OCI-LY3 (cell line): ENCODE data around the gene BTBD8.

Source experiments
- H2AFZ ChIP-seq: fragments of 200-600, 300-600 bp; shearing (Covaris generic); 2 replicates; pipeline ENCODE4 v1.6.0; 2014; ENCODE audit warnings: antibody characterized with exemption, low read depth, low read length
- H3K27ac ChIP-seq: fragments of 200-600, 300-600 bp; sonication (generic); 2 replicates; pipeline ENCODE4 v1.5.1; 2014; ENCODE audit warnings: mild to moderate bottlenecking, low read length, moderate library complexity, mixed read lengths
- H3K27me3 ChIP-seq: fragments of 200-600, 300-600 bp; sonication (generic); 2 replicates; pipeline ENCODE4 v1.6.1; 2014; ENCODE audit warnings: low read depth, low read length, mixed read lengths
- H3K36me3 ChIP-seq: fragments of 200-600, 300-600 bp; sonication (generic); replicated peaks from 2 replicates; pipeline ENCODE3; 2014; ENCODE audit warnings: low read depth, low read length, mixed read lengths
- H3K4me1 ChIP-seq: fragments of 300-600, 200-600 bp; sonication (generic); 2 replicates; pipeline ENCODE4 v1.6.1; 2014; ENCODE audit warnings: low read length, mixed read lengths
- H3K4me2 ChIP-seq: fragments of 200-600, 300-600 bp; sonication (generic); 2 replicates; pipeline ENCODE4 v1.6.1; 2014; ENCODE audit warnings: low read length, mixed read lengths
- H3K4me3 ChIP-seq: fragments of 300-600, 200-600 bp; sonication (generic); 2 replicates; pipeline ENCODE4 v1.5.1; 2014; ENCODE audit warnings: antibody characterized with exemption, mild to moderate bottlenecking, low read length, moderate library complexity
- H3K79me2 ChIP-seq: fragments of 300-600, 200-600 bp; shearing (Covaris generic); 2 replicates; pipeline ENCODE4 v1.6.1; 2014; ENCODE audit warnings: mild to moderate bottlenecking, low read length, mixed read lengths
- H3K9ac ChIP-seq: fragments of 300-600, 200-600 bp; shearing (Covaris generic); 2 replicates; pipeline ENCODE4 v1.6.0; 2014; ENCODE audit warnings: mild to moderate bottlenecking, low read length, moderate library complexity
- H3K9me3 ChIP-seq: fragments of 200-600, 300-600 bp; shearing (Covaris generic); 2 replicates; pipeline ENCODE4 v1.6.1; 2014; ENCODE audit warnings: low read length, mixed read lengths; ENCODE audit not compliant: insufficient read depth
- H4K20me1 ChIP-seq: fragments of 200-600, 300-600 bp; sonication (generic); 2 replicates; pipeline ENCODE4 v1.6.1; 2016; ENCODE audit warnings: low read length, mixed read lengths; ENCODE audit not compliant: insufficient read depth
- EZH2phosphoT487 ChIP-seq: fragments of 200-600 bp; shearing (Covaris generic); IDR thresholded peaks from 2 replicates; pipeline ENCODE4 v1.6.1; 2018; ENCODE audit warnings: antibody characterized with exemption, mixed run types, low read depth
- TF ChIP-seq, protein P1 (sequence below): fragments of 200-600, 300-600 bp; sonication (generic); IDR thresholded peaks from 2 replicates; pipeline ENCODE4 v1.5.1; 2014; ENCODE audit warnings: antibody characterized with exemption, low read length, low read depth

The BTBD8 gene

DNA sequence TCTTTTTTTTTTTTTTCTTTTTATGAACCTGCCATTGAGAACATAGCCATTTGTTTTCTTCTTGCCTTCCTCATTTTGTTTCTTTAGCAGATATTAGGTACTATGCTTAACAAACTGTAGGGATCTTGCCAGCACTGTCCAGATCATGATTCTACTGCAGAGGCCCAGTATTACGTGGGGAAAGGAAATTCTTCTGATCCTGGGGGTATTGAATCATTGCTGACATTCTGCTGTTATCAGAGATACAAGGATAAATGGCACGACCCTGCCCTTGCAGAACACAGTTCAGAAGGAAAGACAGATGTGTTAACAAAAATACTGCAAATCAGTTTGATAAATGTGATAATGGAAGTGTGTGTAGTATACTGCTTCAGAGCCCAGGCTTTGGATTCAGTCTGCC, 56.2 kb downstream of the BTBD8 start:
- no peaks in the 10 kb centered on the region for H3K27me3 ChIP-seq
- H3K9me3 ChIP-seq: no peaks in the 10 kb centered on the region
- no peaks in the 10 kb centered on the region for H4K20me1 ChIP-seq
- H3K36me3 ChIP-seq: no peaks in the 10 kb centered on the region
- no peak overlapping the region for H3K4me3 ChIP-seq
- TF ChIP-seq EZH2phosphoT487: no peak
- TF ChIP-seq, protein P1, sequence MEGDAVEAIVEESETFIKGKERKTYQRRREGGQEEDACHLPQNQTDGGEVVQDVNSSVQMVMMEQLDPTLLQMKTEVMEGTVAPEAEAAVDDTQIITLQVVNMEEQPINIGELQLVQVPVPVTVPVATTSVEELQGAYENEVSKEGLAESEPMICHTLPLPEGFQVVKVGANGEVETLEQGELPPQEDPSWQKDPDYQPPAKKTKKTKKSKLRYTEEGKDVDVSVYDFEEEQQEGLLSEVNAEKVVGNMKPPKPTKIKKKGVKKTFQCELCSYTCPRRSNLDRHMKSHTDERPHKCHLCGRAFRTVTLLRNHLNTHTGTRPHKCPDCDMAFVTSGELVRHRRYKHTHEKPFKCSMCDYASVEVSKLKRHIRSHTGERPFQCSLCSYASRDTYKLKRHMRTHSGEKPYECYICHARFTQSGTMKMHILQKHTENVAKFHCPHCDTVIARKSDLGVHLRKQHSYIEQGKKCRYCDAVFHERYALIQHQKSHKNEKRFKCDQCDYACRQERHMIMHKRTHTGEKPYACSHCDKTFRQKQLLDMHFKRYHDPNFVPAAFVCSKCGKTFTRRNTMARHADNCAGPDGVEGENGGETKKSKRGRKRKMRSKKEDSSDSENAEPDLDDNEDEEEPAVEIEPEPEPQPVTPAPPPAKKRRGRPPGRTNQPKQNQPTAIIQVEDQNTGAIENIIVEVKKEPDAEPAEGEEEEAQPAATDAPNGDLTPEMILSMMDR: no peak
- H3K4me2 ChIP-seq: no peak overlapping the region
- H3K4me1 ChIP-seq: no peaks in the 10 kb centered on the region
- H3K9ac ChIP-seq: no peak overlapping the region
- H3K27ac ChIP-seq: no peak overlapping the region
- H2AFZ ChIP-seq: no peak overlapping the region
- H3K79me2 ChIP-seq: no peaks in the 10 kb centered on the region

DNA sequence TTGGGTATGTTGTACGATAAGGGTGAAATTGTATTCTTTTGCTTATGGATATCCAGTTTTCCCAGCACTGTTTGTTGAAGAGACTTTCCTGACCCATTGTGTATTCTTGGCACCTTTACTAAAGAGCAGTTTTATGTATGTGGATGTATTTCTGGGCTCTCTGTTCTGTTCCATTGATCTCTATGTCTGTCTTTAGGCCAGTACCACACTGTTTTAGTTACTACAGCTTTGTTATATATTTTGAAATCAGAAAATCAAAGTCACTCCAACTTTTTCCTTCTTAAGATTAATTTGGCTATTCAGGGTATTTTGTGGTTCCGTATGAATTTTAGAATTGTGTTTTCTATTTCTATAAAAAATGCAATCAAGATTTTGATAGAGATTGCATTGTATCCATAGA, 74.8 kb downstream of the BTBD8 start:
- no peak overlapping the region for H3K27ac ChIP-seq
- no peaks in the 10 kb centered on the region for H3K9me3 ChIP-seq
- no peaks in the 10 kb centered on the region for H4K20me1 ChIP-seq
- H3K4me2 ChIP-seq: no peak overlapping the region
- no peak overlapping the region for H2AFZ ChIP-seq
- H3K9ac ChIP-seq: no peak overlapping the region
- TF ChIP-seq EZH2phosphoT487: no peak
- TF ChIP-seq, protein P1: no peak
- no peaks in the 10 kb centered on the region for H3K36me3 ChIP-seq
- H3K4me1 ChIP-seq: no peaks in the 10 kb centered on the region
- no peak overlapping the region for H3K4me3 ChIP-seq
- H3K27me3 ChIP-seq: no peaks in the 10 kb centered on the region
- no peaks in the 10 kb centered on the region for H3K79me2 ChIP-seq

DNA sequence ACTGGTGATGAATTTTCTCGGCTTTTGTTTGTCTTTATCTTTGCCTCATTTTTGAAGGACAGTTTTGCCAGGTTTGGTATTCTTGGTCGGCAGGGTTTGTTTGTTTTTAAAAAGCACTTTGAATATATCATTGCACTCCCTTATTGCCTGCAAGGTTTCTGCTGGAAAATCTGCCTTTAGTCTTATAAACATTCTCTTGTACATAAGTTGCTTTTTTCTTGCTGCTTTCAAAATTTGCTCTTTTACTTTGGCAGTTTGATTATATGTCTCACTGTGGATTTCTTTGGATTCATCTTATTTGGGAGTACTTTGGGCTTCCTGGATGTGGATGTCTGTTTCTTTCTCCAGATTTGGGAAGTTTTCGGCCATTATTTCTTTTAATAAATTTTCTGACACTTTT, 79.4 kb downstream of the BTBD8 start:
- Histone ChIP-seq H4K20me1 (no peaks in the 10 kb centered on the region), H3K4me2 (no peak overlapping the region), H3K79me2 (no peaks in the 10 kb centered on the region), H3K27me3 (no peaks in the 10 kb centered on the region), H3K9ac (no peak overlapping the region), H2AFZ (no peak overlapping the region), H3K4me1 (no peaks in the 10 kb centered on the region), H3K9me3 (no peaks in the 10 kb centered on the region), H3K36me3 (no peaks in the 10 kb centered on the region), H3K4me3 (no peak overlapping the region), H3K27ac (no peak overlapping the region)
- TF ChIP-seq EZH2phosphoT487: no peak
- TF ChIP-seq, protein P1: no peak

DNA sequence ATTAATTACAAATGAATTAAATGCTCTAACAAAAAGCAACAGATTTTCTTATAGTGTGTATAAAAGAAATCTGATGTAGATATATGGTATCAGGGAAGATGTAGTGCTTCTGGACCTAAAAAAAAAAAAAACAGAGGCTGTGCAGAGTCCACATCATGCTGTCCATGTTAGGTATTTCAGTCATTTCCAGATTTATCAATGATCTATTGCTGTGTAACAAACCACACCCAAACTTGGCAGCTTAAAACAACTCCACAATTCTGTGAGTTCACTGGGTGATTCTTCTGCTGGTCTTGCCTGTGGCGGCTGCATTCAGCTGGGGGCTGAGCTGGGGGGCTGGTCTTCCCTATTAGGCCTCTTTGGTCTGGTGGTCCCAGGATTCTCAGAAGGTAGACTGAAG, 85.2 kb downstream of the BTBD8 start:
- Histone ChIP-seq H3K36me3 (no peaks in the 10 kb centered on the region), H3K27me3 (no peaks in the 10 kb centered on the region), H2AFZ (no peak overlapping the region), H3K4me1 (no peaks in the 10 kb centered on the region), H3K27ac (no peak overlapping the region), H3K9me3 (no peaks in the 10 kb centered on the region), H3K9ac (no peak overlapping the region), H3K4me3 (no peak overlapping the region), H3K4me2 (no peak overlapping the region), H3K79me2 (no peaks in the 10 kb centered on the region), H4K20me1 (no peaks in the 10 kb centered on the region)
- TF ChIP-seq, protein P1: no peak
- no peak for TF ChIP-seq EZH2phosphoT487
